ENCODE measurements around the gene FAM78B.

The FAM78B gene

DNA sequence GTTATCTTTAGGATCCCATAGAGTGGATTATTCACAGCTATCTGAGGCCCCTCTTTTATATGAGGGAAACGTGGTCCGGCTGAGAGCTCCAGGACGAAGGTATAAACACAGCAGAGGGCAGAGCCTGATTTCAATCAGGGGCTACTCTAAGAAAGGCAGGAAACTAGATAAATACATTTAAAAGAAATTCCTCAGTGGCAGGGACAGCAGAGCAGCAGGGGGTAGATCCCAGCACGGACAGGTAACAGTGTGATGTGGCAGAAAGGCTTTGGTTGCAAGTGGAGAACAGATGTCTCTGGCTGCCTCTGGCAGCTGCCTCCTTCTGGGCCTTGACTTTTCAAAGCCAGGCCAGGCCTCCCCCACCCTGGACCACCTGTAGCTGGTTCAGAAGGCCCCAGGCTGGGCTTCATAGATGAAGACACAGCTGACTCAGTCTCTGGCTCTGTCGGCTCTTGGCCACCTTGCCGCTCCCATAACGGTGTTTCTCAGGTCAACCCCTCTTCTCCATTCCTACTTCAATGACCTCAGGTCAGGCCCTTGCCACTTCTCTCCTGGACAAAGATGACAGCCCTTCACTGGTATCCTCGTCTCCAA lies 43.8 kb downstream of the FAM78B start:
- no peak for TF ChIP-seq ZFX (IDR thresholded peaks at IDR 0.05; ENCODE audit: borderline replicate concordance)
- TF ChIP-seq, protein P1, sequence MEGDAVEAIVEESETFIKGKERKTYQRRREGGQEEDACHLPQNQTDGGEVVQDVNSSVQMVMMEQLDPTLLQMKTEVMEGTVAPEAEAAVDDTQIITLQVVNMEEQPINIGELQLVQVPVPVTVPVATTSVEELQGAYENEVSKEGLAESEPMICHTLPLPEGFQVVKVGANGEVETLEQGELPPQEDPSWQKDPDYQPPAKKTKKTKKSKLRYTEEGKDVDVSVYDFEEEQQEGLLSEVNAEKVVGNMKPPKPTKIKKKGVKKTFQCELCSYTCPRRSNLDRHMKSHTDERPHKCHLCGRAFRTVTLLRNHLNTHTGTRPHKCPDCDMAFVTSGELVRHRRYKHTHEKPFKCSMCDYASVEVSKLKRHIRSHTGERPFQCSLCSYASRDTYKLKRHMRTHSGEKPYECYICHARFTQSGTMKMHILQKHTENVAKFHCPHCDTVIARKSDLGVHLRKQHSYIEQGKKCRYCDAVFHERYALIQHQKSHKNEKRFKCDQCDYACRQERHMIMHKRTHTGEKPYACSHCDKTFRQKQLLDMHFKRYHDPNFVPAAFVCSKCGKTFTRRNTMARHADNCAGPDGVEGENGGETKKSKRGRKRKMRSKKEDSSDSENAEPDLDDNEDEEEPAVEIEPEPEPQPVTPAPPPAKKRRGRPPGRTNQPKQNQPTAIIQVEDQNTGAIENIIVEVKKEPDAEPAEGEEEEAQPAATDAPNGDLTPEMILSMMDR (IDR thresholded peaks at IDR 0.05) = no peak
- H3K27ac ChIP-seq = no peak overlapping the region

DNA sequence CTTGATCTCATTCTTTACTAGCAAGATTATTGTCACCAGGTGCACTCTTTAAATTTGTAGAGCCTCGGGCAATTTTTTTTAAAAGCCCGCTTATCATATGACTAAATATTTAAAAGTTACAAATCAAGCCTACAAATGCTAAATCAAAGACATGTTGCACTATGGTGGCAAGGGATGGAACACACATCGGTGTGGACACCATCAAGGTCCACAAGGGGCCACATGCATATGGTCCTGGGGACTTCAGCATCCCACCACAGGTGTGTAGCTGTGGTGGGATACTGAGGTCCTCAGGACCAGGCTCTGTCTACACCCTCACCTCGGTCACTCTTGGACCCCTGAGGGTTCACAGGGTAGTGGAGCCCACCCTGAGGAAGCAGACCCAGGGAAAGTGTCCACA lies 45.8 kb downstream of the FAM78B start:
- H3K27ac ChIP-seq = no peak overlapping the region
- TF ChIP-seq, protein P1 (IDR thresholded peaks at IDR 0.05) = no peak
- TF ChIP-seq ZFX (IDR thresholded peaks at IDR 0.05; ENCODE audit: borderline replicate concordance) = no peak

DNA sequence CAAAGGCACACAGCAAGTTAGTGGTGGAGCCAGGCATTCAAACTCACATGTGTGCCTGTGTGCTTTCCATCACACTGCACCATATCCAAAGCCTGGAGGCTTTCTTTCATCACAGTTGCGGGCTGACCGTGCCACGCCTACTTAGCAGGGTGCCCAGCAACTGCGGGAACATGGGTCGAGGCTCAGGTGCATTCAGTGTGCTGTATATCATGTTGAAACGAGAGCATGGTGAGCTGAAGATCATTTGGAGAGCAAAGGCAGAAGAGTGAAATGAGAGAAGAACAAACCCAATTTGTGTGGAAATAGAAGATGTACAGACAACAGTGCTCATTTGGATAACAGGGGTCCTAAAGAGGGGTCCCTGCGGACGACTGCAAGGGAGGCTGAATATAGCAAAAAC lies 46.5 kb downstream of the FAM78B start:
- TF ChIP-seq ZFX (IDR thresholded peaks at IDR 0.05; ENCODE audit: borderline replicate concordance) = no peak
- TF ChIP-seq, protein P1 (IDR thresholded peaks at IDR 0.05) = no peak

GRCh38 chr1:166119471-166119965 lies 47.3 kb downstream of the FAM78B start:
- no peak overlapping the region for H3K27ac ChIP-seq
- TF ChIP-seq ZFX (IDR thresholded peaks at IDR 0.05; ENCODE audit: borderline replicate concordance) = no peak
- TF ChIP-seq, protein P1 (IDR thresholded peaks at IDR 0.05) = no peak

More for the DNA sequence above, 46.5 kb downstream of the FAM78B start:
- no peak overlapping the region for H3K27ac ChIP-seq

GRCh38 chr1:166117776-166118175 lies 49.0 kb downstream of the FAM78B start:
- H3K27ac ChIP-seq = no peak overlapping the region
- TF ChIP-seq, protein P1 (IDR thresholded peaks at IDR 0.05) = no peak
- no peak for TF ChIP-seq ZFX (IDR thresholded peaks at IDR 0.05; ENCODE audit: borderline replicate concordance)

- TF ChIP-seq ZFX (IDR thresholded peaks at IDR 0.05; ENCODE audit: borderline replicate concordance) = no peak
- TF ChIP-seq, protein P1 (IDR thresholded peaks at IDR 0.05) = no peak
- no peak overlapping the region for H3K27ac ChIP-seq
Measured at GRCh38 chr1:166116026-166116425, 50.8 kb downstream of the FAM78B start.

DNA sequence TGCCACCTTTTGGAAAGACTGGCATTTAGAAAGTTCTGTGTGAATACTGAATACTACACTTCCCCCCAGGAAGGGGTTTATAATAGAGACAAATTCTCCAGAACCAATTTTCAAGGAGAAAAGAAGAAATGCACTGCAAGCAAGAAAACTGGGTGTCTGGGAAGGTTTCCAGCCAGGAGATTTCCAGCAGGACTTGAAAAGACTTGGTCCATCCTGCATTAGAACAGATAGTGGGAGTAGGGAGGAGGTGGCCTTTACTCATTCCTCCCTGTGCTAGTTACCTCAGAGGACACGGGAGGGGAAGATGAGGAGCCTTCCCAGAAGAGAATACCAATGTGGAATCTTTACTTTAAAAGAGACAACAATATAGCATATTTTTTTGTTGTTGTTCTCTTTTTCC lies 52.4 kb downstream of the FAM78B start:
- no peak overlapping the region for H3K27ac ChIP-seq
- TF ChIP-seq, protein P1 (IDR thresholded peaks at IDR 0.05) = no peak
- no peak for TF ChIP-seq ZFX (IDR thresholded peaks at IDR 0.05; ENCODE audit: borderline replicate concordance)

All from 22Rv1 (cell line).